ENCODE measurements around the gene MTA3. TPM values are rescaled to one million over a fixed set of nuclear protein-coding genes. Genes with fewer than 3 reads are reported as not detected.

MTA3 gene
- polyA plus RNA-seq, 1 experiment = 51.0 TPM

GRCh38 chr2:42663106-42663780, 94.8 kb downstream of the MTA3 start:
- ChIA-PET CTCF (interaction anchor here (0.5 to 3.3 kb wide), 32 partner anchors 10 to 809 kb away, joined by 3 to 54 read pairs (median 4); partner anchors contain the start of gene KCNG3), POLR2A (no interaction called here)
- Histone ChIP-seq H3K9me3 (ENCODE audit: control insufficient read depth, insufficient read depth, low read length) (no peaks in the 10 kb centered on the region), H3K4me3 (ENCODE audit: low read depth, low read length) (no peak overlapping the region), H3K27me3 (ENCODE audit: control insufficient read depth, insufficient read depth, low read length) (no peaks in the 10 kb centered on the region), H3K27ac (ENCODE audit: low read depth, low read length) (no peak overlapping the region)
- peak; percentile 65 for DNase-seq (ENCODE audit: low read depth, low spot score)
- peak; percentile 100 for TF ChIP-seq CTCF (IDR thresholded peaks at IDR 0.05; ENCODE audit: low read depth, low read length)

GRCh38 chr2:42663828-42664227, 95.4 kb downstream of the MTA3 start:
- POLR2A ChIA-PET = no interaction called here
- H3K27ac ChIP-seq (ENCODE audit: low read depth, low read length) = no peak overlapping the region
- CTCF ChIA-PET = interaction anchor here (0.6 to 3.3 kb wide), 23 partner anchors 11 to 810 kb away, joined by 3 to 54 read pairs (median 4); partner anchors contain the start of gene KCNG3
- H3K9me3 ChIP-seq (ENCODE audit: control insufficient read depth, insufficient read depth, low read length) = no peaks in the 10 kb centered on the region
- H3K4me3 ChIP-seq (ENCODE audit: low read depth, low read length) = no peak overlapping the region
- TF ChIP-seq CTCF (IDR thresholded peaks at IDR 0.05; ENCODE audit: low read depth, low read length) = no peak
- H3K27me3 ChIP-seq (ENCODE audit: control insufficient read depth, insufficient read depth, low read length) = no peaks in the 10 kb centered on the region
- DNase-seq (ENCODE audit: low read depth, low spot score) = no peak

- ChIA-PET CTCF (interaction anchor here (5.1 kb wide), 1 partner anchor 10 kb away, joined by 54 read pairs; no protein-coding TSS in a partner anchor), POLR2A (no interaction called here)
- H3K27ac ChIP-seq (ENCODE audit: low read depth, low read length) = no peak overlapping the region
- no peak overlapping the region for H3K4me3 ChIP-seq (ENCODE audit: low read depth, low read length)
- TF ChIP-seq CTCF (IDR thresholded peaks at IDR 0.05; ENCODE audit: low read depth, low read length) = no peak
- no peaks in the 10 kb centered on the region for H3K27me3 ChIP-seq (ENCODE audit: control insufficient read depth, insufficient read depth, low read length)
- DNase-seq (ENCODE audit: low read depth, low spot score) = no peak
- H3K9me3 ChIP-seq (ENCODE audit: control insufficient read depth, insufficient read depth, low read length) = no peaks in the 10 kb centered on the region
Measured at GRCh38 chr2:42673989-42674579, 105.7 kb downstream of the MTA3 start.

GRCh38 chr2:42675815-42676214, 107.4 kb downstream of the MTA3 start:
- Histone ChIP-seq H3K4me3 (ENCODE audit: low read depth, low read length) (no peak overlapping the region), H3K9me3 (ENCODE audit: control insufficient read depth, insufficient read depth, low read length) (no peaks in the 10 kb centered on the region), H3K27me3 (ENCODE audit: control insufficient read depth, insufficient read depth, low read length) (no peaks in the 10 kb centered on the region), H3K27ac (ENCODE audit: low read depth, low read length) (no peak overlapping the region)
- ChIA-PET POLR2A (no interaction called here), CTCF (interaction anchor here (1.1 to 5.1 kb wide), 2 partner anchors 12 to 50 kb away, joined by 3 to 54 read pairs; no protein-coding TSS in a partner anchor)
- TF ChIP-seq CTCF (IDR thresholded peaks at IDR 0.05; ENCODE audit: low read depth, low read length) = no peak
- no peak for DNase-seq (ENCODE audit: low read depth, low spot score)

- POLR2A ChIA-PET = no interaction called here
Measured at GRCh38 chr2:42685303-42685702, 116.9 kb downstream of the MTA3 start.

More at GRCh38 chr2:42685303-42685702, 116.9 kb downstream of the MTA3 start:
- no peak overlapping the region for H3K27ac ChIP-seq (ENCODE audit: low read depth, low read length)
- no peak for TF ChIP-seq CTCF (IDR thresholded peaks at IDR 0.05; ENCODE audit: low read depth, low read length)
- no peak for DNase-seq (ENCODE audit: low read depth, low spot score)
- CTCF ChIA-PET = interaction anchor here (1.0 kb wide), 1 partner anchor 190 kb away, joined by 4 read pairs; no protein-coding TSS in a partner anchor
- H3K9me3 ChIP-seq (ENCODE audit: control insufficient read depth, insufficient read depth, low read length) = no peaks in the 10 kb centered on the region
- H3K27me3 ChIP-seq (ENCODE audit: control insufficient read depth, insufficient read depth, low read length) = no peaks in the 10 kb centered on the region
- no peak overlapping the region for H3K4me3 ChIP-seq (ENCODE audit: low read depth, low read length)
